Fibroblast of the conjunctiva (primary cell): ENCODE data around the gene NACC2.

Experiments
- DNase-seq: peaks from one replicate; pipeline ENCODE4 v3.0.0-alpha.2; 2010; ENCODE audit warnings: low read depth

NACC2 gene

DNA sequence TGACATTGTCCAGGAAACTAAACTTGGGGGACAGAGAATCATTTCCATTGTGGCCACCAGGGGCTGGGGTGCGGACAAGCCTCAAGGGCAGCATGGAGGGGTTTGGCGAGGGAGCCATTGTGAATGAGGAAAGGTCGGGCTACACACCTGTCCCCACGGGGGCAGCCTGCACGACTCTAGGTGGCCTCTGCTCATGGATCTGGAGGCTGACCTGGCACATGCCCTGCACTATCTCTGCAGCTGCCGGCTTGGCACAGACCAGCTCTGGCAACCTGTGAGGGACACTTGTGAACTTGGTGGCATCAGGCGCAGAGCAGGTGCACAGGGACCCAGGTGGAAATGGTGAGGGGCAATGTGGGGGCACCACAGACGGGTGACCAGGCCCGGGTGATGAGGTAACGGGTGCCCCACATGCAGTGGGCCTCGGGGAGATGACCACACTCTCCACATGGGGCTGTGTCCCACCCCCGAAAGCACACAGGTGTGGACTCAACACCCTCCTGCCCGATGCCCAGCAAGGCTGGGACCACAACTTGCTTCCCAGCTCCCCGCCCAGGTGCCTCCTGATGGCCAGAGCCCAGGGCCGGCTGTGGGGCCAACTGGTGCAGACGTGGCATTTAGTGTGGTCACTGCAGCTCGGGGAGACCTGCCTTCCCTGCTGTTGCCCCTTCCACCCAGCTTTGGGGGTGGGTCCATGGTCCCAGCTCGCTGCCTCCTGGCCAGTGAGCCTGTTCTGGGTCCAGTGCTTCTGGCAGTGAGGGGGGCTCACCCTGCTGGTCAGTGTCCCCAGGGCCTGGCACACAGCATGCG lies 73.0 kb downstream of the NACC2 start:
- DNase-seq, result no peak

DNA sequence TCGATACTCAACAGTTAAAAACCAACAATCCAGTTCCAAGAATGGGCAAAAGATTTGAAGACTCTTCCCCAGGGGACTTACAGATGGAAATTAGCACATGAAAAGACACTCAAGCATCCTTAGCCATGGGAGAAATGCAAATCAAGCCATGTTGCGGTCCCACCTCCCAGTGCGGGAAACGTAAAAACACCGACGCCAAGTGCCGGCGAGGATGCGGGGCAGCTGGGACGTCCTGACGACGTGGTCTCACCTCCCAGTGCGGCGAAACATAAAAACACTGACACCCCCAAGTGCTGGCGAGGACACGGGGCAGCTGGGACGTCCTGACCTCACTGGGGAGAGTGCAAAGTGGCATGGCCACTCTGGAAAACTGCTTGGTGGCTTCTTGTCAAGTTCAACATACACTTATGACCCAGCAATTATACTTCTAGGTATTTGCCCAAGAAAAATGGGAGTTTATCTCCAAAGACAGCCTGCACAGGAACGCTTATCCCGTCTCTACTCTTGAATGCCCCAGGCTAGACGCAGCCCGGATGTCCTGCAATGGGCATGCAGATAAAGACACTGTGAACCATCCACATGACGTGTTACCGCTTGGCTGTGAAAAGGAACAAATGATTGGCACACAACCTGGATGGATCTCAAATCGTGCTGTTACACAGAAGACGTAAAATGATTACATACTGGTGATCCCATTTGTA lies 73.8 kb downstream of the NACC2 start:
- no peak for DNase-seq

DNA sequence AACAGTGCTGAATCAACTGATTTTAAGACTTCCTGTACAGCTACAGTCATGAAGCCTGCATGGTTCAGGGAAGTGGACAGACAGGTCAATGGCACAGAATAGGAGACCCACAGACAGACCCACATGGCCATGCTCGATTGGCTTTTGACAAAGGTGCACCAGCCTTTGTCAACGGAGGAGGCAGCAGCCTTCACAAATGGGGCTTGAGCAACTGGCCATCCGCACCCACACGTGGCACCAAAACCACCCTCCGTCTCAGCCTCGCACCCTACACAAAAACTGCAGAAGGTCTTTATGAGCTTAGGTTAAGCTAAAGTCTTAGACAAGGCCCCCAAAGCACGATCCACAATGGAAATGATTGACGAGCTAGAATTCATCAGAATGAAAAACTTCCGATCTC lies 74.4 kb downstream of the NACC2 start:
- no peak for DNase-seq

DNA sequence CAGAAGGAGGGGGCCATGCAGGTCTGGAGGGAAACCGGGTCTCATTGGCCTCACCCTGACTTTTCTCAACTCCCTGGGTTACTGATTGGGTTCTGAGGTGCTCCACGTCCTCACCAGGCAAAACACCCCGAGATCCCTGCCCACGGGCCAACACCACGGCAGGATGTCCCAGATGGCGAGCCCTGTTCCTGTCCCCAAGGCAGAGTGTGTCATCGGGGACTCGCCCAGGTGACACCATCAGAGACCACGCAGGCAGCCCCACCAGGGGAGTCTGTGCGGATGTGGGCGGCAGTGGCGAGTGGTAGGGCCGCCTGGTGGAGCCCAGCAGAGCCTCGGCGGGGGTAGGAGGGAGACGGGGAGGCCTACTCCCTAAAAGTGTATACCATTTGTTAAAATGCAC lies 74.9 kb downstream of the NACC2 start:
- no peak for DNase-seq

DNA sequence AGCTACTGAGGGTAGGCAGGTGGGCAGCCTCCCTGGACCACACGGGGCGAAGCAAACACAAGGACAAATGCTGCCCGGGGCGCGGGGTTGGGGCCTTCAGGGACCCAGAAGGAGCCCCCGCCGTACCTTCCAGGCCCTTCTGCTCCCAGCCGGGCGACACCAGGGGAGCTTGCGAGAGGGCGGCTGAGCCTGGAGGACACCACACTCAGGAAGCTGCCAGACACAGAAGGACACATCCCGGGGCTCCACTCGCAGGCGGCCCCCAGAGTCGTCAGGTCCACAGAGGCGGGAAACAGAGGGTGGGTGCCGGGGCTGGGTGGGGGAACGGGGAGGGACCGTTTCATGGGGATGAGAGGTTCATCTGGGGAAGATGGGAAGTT lies 75.4 kb downstream of the NACC2 start:
- no peak for DNase-seq

DNA sequence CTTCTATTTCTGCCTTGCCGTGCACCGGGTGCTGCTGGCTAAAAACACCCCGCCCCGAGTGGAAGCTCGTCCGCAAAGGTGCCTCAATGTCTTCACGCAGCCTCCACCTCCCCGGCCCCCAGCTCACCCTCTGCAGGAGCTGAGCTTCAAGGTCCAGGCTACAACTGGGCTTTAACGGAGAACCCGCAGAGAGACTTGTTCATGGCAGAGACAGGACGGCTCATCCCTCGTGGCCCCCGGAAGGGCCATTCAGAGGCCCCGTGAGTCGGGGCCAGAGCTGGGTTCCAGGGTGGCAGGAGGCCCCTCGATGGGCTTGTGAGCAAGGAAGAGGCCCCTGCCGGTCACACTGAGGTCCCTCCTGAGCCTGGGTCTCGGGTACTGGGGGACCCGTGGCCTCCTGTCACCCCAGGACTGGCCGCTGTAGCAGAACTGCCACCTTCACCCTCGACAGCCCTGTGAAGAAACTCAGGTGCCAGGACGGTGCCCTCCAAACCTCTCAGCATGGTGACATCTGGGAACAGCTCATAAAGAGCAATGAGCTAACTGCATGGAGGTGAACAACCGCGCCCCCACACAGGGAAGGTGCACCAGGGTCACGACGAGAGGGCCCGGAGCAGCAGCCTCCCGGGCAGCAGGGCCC lies 75.9 kb downstream of the NACC2 start:
- DNase-seq, result no peak

DNA sequence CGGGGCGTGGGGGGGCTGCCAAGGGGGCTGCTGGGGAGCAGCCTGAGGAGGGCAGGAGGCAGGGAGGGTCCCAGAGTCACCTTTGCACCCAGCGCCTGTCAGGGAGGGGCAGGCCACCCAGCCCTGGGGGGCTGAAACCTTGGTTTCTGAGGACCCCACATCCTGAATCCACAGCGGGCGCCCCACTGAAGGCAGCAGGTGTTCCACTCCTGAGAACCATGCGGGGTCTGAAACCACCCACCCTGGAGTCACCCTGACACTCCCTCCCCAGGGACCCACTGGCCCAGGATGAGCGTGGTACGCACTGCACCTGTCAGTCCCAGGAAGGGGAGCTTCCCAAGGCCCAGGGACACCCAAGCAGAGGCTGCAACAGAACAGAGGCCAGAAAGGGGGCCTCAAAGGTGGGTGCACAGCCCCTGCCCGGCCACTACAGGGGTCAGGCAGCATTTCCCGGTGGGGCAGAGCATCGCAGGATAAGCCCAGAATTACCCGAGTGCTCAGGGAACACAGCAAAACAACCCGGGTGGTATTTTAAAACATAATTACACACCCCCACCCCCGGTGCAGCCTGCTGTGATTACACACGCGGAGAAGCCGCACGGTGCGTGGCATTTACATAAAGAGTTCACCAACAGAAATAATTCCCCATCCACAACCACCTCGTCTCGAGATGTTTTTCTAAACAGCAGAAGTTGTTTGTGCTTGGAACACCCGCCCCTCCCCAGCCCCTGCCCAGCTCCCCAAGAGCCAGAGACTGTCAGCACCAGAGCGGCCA lies 76.6 kb downstream of the NACC2 start:
- no peak for DNase-seq

DNA sequence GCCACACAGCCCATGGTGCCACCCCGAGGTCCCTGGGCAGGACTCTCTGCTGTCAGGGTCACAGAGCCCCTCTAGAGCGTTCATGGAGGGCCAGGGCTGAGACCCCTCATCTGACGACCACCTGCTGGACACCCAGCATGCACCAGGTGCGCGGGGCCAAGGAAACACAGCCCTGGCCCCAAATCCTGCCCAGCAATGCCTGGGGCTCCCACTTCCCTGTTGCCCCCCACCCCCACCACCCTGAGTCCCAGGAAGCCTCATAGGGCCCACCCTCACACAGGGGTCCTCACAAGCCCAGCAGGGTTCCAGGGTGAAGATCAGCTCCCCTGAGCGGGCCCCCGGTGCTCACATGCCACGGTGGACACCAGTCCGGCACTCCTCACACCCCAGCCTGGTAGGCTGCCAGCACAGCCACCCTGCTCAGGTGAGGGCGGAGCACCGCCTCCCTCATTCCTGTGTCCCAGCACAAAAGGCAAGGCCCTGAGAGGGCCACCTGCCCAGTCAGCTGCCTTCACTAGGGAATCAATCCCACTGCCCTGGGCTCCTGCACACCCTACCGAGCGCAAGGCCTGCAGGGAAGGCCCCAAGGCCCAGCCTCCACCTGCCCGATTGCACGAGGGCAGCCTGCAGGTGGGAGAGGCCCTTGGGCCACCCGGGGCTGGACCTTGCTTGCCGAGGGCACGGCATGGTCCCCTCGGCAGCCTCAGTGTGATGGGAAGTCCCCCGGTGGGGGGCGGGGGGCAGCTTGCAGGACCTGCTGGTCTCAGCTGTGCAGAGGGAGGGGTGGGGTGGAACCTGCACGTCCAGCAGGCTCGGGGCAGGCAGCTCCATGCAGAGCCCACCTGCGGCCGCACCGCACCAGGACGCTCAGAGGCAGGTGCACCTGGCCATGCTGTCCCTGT lies 77.5 kb downstream of the NACC2 start:
- no peak for DNase-seq

DNA sequence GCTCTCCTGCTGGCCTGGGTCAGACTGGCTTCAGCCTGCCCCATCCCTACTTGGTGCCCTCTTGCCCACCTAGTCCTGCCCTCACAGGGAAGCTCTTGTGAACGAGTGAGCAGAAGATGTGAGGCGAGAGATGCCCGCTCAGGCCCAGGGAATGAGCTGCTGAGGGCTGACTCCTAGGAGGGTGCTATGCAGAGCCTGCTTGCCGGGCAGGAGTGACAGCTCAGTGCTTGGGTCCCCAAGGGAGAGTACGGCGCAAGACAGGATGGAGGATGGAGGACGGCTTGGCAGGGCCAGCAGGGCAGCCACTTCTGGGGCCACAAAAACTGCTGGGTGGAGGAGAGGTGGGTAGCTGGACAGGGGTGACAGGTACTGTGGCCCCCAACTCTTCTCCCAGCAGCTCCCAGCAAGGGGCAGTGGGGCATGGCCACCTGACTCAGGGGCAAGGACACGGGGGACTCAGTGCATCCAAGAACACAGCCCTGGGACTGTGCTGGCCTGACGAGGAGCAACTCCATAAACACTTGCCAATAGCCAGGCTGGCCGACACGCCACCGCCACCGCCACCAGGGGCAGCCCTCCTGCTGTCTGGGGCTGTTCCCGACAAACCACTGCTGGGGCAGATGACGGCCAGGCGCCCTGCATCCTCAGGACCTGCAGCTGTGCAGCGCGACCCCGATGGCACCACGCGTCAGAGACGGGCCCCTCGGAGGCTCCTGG lies 78.4 kb downstream of the NACC2 start:
- no peak for DNase-seq

DNA sequence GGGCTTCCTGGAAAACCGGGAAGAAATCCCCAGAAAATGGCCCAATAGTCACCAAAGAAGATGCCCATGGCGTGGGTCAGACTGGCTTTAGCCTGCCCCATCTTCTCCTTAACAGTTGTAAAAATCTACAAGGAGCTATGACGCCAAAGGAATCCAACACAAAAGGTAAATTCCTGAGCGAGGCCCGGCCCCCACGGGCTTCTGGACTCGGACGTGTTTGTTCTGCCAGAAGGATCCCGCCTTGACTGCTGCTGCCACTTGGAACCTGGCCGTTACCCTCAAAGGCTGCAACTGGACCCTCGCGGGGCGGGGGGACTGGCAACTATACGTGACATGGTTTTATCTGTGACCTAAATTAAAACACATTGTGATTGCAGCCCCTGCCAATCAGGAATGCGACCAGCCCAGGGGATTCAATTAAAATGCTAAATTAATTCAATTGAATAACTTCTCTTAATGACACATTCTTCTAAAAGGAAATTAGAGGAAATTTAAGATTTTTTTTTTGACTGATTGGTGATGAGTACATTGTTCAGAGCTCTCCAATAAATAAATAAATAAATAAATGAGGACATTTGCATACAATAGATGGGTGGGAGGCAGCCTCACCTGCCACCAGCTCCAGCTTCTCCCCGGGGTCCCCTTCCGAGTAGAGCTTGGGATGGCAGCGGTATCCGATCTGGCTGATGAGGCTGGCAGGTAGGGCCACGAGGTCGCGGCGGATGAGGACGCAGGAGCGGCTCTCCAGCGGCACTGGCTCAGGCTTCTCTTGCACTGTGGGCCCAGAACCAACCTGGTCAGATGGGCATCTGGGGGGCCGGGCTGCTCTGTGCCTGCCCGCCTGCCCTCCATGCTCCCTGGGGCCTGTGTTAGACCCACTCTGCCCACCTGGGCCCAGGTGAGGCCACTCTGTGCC lies 79.2 kb downstream of the NACC2 start:
- DNase-seq, result no peak

DNA sequence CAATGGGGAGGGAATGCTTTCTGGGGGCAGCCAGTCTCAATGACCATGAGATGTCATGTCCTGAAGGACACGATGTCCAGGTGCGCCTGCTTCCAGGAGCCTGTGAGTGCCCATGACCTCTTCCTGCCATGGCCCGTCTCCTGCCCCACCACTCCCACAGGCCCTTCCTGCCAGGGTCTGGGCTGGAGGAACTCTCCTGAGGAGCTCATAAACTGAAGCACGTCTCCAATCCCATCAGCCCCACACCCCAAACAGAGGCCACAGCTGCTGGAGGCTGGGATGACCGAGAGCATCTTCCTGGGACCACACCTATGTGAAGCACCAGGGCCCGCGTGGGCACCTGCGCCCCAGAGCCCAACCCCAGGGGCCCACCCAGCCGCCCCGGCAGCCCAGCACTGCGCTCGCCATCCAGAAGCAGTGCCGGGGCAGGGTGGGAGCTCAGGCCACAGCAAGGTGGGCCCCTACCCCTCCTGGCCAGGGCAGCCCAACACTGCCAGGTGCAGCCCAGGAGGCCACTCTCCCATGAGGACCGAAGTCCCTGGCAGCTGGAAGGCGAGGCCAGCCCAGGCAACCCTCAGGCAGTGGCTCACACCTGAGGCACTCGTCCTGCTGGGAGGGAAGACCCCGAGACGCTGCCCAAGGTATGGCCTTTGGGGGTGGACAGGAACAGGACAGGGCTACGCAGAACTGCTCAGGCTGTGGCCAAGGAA lies 80.0 kb downstream of the NACC2 start:
- no peak for DNase-seq

DNA sequence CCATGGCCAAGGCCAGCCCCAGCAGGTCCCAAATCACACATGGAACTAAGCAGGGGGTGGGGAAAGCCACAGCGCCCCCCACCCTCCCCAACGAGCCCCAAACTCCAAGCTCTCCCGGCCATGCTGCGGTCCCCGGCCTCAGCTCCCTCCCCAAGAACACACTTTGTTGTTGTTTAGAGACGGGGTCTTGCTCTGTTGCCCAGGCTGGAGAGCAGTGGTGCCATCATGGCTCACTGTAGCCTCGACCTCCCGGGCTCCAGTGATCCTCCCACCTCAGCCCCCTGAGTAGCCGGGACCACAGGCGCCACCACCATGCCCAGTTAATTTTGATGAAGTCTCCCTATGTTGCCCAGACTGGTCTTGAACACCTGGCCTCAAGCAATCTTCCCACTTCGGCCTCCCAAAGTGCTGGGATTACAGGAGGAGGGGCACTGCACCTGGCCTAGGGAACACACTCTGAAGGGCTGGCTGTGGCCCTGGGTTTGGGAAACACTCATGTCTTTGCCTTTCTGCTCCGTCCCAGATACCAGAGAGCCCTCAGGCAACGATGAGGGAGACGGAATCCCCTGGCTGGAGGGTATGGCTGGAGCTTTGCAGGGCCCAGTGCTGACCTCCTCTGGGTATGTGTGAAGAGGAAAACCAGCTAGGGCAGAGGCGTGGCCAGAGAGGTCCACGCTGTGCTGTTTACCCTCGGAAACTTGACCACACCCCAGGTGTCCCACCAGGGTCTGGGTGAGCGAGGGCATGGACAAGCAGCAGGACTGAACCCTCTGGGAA lies 80.8 kb downstream of the NACC2 start:
- no peak for DNase-seq

DNA sequence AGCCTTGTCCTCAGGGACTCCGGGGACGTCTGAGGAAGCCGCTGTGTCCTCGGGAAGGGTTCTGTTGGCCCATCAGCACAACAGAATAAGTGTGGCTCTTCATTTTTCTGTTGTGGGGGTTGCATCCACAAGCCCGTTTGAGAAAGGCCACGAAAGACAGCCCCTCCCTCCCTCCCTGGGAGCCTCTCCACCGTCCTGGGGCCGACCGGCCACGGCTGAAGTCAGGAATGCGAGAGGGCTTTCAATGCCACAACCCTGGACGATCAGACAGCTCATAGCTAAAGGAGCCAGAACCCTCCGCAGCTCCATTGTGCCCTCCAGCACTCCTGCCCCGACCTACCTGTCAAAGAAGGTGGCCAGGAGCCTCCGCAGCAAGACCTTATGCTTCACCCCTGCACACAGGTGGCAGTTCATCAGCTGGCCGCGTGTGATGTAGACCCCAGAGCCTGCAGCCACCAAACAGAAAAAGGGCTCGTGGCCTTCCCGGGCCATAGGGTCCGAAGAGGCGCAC lies 81.5 kb downstream of the NACC2 start:
- no peak for DNase-seq

DNA sequence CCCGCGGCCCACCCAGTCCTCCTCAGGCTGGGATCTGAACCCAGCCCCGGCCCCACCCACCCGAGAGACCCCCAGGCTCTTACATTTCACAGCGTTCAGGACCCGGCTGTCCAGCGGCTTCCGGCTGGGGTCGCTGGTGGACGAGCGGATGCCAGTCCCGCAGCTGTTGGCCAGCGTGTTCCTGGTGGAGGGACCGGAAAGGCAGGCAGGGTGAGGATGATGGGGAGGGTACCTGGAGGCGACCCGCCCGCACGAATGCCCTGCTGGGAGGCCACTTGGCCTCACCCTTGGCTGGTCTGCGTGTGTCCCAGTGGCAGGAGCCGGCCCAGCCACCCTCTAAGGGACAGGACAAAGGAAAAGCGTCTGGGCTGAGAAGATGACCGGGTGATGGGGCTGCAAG lies 82.0 kb downstream of the NACC2 start:
- DNase-seq, result no peak

DNA sequence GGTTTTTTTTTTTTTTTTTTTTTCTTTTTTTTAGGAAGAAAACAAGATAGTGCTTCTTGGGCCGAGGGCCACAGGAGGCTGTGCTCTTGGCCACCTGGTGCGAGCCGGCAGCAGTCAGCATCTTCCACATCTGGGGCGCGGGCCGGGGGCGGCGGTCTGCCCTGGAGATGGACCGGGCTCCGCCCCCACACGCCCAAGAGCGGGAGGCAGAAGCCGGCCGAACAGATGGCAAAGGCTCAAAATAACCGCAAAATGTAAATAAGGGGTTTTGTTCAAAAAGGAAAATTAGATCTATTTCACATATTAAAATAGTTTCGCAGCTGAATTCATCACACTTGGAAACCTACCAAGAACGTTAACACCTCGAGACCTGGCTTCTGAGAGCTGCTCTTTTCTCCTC lies 82.4 kb downstream of the NACC2 start:
- DNase-seq, result no peak

DNA sequence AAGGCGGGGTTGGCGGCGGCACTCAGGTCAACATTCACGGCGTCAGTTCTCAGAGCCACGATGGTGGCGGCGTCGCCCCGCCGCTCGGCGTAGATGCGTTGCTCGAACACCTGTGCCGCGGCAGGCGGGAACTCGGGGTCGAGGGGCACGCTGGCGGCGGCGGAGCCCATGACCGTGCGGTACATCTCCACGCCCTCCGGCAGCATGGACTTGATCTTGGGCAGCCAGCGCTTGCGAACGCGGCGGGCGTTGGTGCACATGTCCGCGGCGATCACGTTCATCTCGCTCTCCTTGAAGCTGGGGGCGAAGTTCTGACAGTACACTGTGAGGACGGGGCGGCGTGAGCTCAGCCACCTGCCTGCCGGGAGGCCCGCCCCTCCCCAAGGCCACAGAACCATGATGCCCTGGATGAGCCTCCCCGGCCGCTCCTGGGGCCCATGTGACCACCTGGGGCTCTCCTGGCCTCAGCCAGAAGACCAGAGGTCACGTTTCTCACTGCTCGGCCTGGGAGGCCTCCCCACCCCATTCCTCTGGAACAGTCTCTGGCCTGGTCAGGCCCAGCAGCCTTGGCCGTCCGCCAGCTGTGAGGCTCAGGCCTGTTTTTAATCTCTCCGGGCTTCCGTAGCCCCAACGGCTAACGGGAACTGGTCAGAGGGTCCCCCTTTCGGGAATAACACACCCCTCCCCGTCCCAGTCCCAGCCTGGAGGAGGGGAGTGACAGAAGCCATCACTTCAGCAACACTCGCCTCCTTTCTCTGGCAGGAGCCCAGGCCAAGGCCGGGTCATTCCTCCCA lies 83.2 kb downstream of the NACC2 start:
- DNase-seq, result peak; percentile 73

DNA sequence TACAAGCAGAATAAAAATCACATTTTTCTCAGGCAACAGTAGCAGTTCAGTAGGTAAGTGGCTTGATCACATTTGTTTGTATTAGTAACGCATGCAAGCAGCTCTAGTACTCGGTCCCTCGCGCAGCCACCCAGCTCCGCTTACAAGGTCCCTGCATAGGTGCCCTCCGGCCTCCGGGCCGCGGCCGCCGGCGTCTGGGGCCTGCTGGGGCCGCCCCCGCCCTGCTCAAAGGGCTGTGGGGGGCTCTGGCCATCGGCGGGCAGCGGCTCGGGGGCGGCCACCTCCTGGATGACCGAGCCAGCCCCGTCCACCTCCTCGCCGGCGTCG lies 83.8 kb downstream of the NACC2 start:
- no peak for DNase-seq
